ENCODE results near the gene ERC1.

- TF ChIP-seq CTCF (IDR thresholded peaks at IDR 0.05; ENCODE audit: extremely low read depth in 1 of 2, insufficient read depth in 1 of 2, low read depth in 1 of 2, low read length in 2 of 2) (no peak), POLR2A (IDR thresholded peaks at IDR 0.05; ENCODE audit: low read depth, low read length) (no peak), POLR2AphosphoS5 (IDR thresholded peaks at IDR 0.05; ENCODE audit: insufficient read depth, low read depth, low read length) (no peak), JUN (IDR thresholded peaks at IDR 0.05; ENCODE audit: borderline replicate concordance, insufficient read depth, insufficient read length, low read depth) (no peak), EZH2 (IDR thresholded peaks at IDR 0.05; ENCODE audit: borderline replicate concordance, low read depth, low read length, severe bottlenecking) (no peak), MAX (IDR thresholded peaks at IDR 0.05; ENCODE audit: insufficient read depth, insufficient read length) (no peak), FOS (IDR thresholded peaks at IDR 0.05; ENCODE audit: borderline replicate concordance, insufficient read depth, low read length) (no peak)
Measured at GRCh38 chr12:1515010-1515409, 524.0 kb downstream of the ERC1 start.
